GM13976 (cell line): ENCODE results near the gene KIF2A.

ENCODE experiments used
- DNase-seq: peaks from one replicate; pipeline ENCODE4 v3.0.0; 2012; ENCODE audit warnings: low spot score
- CTCF ChIP-seq: IDR thresholded peaks from 2 replicates; pipeline ENCODE4 v1.5.1; 2012; ENCODE audit warnings: borderline replicate concordance, mild to moderate bottlenecking; ENCODE audit not compliant: insufficient read depth; ENCODE audit errors: extremely low read depth, missing control alignments, control extremely low read depth
- in situ Hi-C: fragments of 300-500 bp; cut with MboI; formaldehyde crosslinking; loops from one replicate; pipeline ENCODE4 v1.12.0; 2022; ENCODE audit warnings: low sequenced_read_pairs, mixed read lengths, inconsistent platforms; ENCODE audit not compliant: unreplicated experiment

Gene KIF2A

GRCh38 chr5:62310426-62311143 lies 4.6 kb downstream of the KIF2A start:
- DNase-seq: no peak

GRCh38 chr5:62312036-62312435 lies 6.0 kb downstream of the KIF2A start:
- DNase-seq: no peak
- TF ChIP-seq CTCF: no peak
- in situ Hi-C loops: no loop called here

More at GRCh38 chr5:62310426-62311143, 4.6 kb downstream of the KIF2A start:
- no peak for TF ChIP-seq CTCF
- in situ Hi-C loops: no loop called here

GRCh38 chr5:62312674-62313073 lies 6.7 kb downstream of the KIF2A start:
- no peak for TF ChIP-seq CTCF
- in situ Hi-C loops: no loop called here
- no peak for DNase-seq

- TF ChIP-seq CTCF: no peak
- in situ Hi-C loops: no loop called here
- DNase-seq: no peak
Observed at GRCh38 chr5:62314213-62314830, 8.3 kb downstream of the KIF2A start.

GRCh38 chr5:62315376-62316175 lies 9.6 kb downstream of the KIF2A start:
- in situ Hi-C loops: no loop called here
- DNase-seq: no peak
- TF ChIP-seq CTCF: no peak

GRCh38 chr5:62316176-62316502 lies 10.1 kb downstream of the KIF2A start:
- TF ChIP-seq CTCF: no peak
- no peak for DNase-seq
- in situ Hi-C loops: no loop called here
